GM19193 (cell line): ENCODE measurements around the gene PAK2.

Source experiments
- POLR2A ChIP-seq: IDR thresholded peaks from 4 replicates; pipeline ENCODE4 v1.6.1; 2011; ENCODE audit not compliant: insufficient read depth, insufficient read length; ENCODE audit errors: extremely low read depth

Gene PAK2

GRCh38 chr3:196739671-196740480, at the start of gene PAK2:
PAK2 (plus strand) TSS chr3:196739857; CDS start chr3:196782647, 42,790 bp downstream.
- TF ChIP-seq POLR2A, result peak; percentile 77

- no peak for TF ChIP-seq POLR2A
Measured at GRCh38 chr3:196689941-196690660, 49.6 kb upstream of the PAK2 start.

- TF ChIP-seq POLR2A, result no peak
Measured at GRCh38 chr3:196691386-196691785, 48.3 kb upstream of the PAK2 start.

GRCh38 chr3:196694202-196694638, 45.4 kb upstream of the PAK2 start:
- TF ChIP-seq POLR2A, result no peak

- TF ChIP-seq POLR2A, result no peak
Measured at GRCh38 chr3:196694941-196695848, 44.5 kb upstream of the PAK2 start.

- no peak for TF ChIP-seq POLR2A
Measured at GRCh38 chr3:196695849-196696226, 43.8 kb upstream of the PAK2 start.

GRCh38 chr3:196697270-196697669, 42.4 kb upstream of the PAK2 start:
- TF ChIP-seq POLR2A, result no peak

- TF ChIP-seq POLR2A, result no peak
Measured at GRCh38 chr3:196699749-196700148, 39.9 kb upstream of the PAK2 start.

GRCh38 chr3:196700801-196701200, 38.9 kb upstream of the PAK2 start:
- TF ChIP-seq POLR2A, result no peak

- no peak for TF ChIP-seq POLR2A
Measured at GRCh38 chr3:196706327-196706726, 33.3 kb upstream of the PAK2 start.

- TF ChIP-seq POLR2A, result no peak
Measured at GRCh38 chr3:196706731-196707130, 32.9 kb upstream of the PAK2 start.

- TF ChIP-seq POLR2A, result no peak
Measured at GRCh38 chr3:196707566-196707965, 32.1 kb upstream of the PAK2 start.

GRCh38 chr3:196708467-196708866, 31.2 kb upstream of the PAK2 start:
- TF ChIP-seq POLR2A, result no peak

- peak; percentile 86 for TF ChIP-seq POLR2A
Measured at GRCh38 chr3:196711838-196712513, 27.7 kb upstream of the PAK2 start, which contains the start of the genes CEP19 and PIGX. CEP19 (minus strand) TSS chr3:196712250; CDS start chr3:196708657, 3,593 bp downstream. PIGX (plus strand) TSS chr3:196712377.
